ENCODE results near the gene MBD3. TPM values are rescaled to one million over a fixed set of nuclear protein-coding genes. Genes with fewer than 3 reads are reported as not detected.

MBD3 gene
- total and polyA plus RNA-seq, 4 donors: 12.4 to 57.6 (median 50.2) TPM

DNA sequence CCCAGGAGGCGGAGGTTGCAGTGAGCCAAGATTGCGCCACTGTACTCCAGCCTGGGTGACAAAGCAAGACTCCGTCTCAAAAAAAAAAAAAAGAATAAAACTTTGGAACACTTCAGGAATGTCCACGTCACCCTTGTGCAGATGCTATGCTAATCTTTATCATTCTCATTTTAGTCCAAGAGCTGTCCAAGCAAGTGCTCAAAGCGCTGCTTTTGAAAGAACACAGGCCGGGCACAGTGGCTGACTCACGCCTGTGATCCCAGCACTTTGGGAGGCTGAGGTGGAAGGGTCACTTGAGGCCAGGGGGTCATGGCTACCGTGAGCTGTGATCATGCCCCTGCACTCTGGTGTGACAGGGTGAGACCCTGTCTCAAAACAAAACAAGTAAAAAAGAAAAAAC lies 23.7 kb upstream of the MBD3 start:
- WGBS: 89% methylated on average over 8 of the region's 8 CpGs
- Histone ChIP-seq H3K27ac (ENCODE audit: low read depth in 1 of 2, low read length in 2 of 2) (no peak overlapping the region), H3K9me3 (ENCODE audit: control insufficient read depth in 4 of 4, low read length in 3 of 4) (no peaks in the 10 kb centered on the region), H3K9ac (ENCODE audit: low read depth in 1 of 2, low read length in 2 of 2) (no peak overlapping the region), H3K4me1 (ENCODE audit: control insufficient read depth in 4 of 4, insufficient read depth in 4 of 4, low read length in 3 of 4) (no peaks in the 10 kb centered on the region), H3K36me3 (ENCODE audit: control insufficient read depth in 4 of 4, insufficient read depth in 3 of 4, low read depth in 1 of 4, low read length in 3 of 4) (peaks cover 2 to 44% (median 12%) of the 10 kb centered on the region in 4 donors), H3K27me3 (ENCODE audit: control insufficient read depth in 4 of 4, insufficient read depth in 4 of 4, low read length in 3 of 4) (no peaks in the 10 kb centered on the region), H3K4me3 (ENCODE audit: low read depth in 1 of 3, low read length in 3 of 3) (no peak overlapping the region)
- no peak for DNase-seq (ENCODE audit: low spot score)
- no peak for TF ChIP-seq RXRA (IDR thresholded peaks at IDR 0.05)

DNA sequence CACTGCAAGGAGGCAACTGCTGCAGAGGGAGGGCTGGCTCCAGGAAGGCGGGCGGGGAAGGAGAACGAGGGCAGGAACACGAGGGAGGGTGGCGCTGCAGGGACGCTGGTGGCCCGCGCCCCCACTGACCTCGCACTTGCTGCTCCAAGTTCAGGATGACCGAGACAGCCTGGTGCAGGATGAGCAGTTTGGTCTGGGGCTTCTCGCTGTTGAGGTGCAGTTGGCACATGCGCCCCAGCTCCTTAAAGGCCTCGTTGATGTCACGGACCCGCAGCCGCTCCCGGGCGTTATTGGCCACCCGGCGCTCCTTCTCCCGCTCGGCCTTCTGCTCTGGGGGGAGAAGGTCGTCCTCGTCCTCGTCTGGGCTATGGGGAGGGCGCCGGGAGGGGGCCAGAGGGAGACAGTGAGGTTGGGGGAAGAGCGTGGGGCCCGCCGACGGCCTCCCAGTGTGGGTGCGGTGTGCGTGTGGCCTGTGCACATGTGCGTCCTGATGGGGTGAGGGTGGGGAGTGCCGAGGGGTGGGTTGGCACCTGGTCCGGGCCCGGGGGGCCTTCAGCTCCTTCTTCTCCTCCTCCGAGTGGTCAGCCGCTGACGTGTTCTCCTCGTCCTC lies 22.6 kb upstream of the MBD3 start:
- no peaks in the 10 kb centered on the region for H3K4me1 ChIP-seq (ENCODE audit: control insufficient read depth in 4 of 4, insufficient read depth in 4 of 4, low read length in 3 of 4)
- peaks cover 2 to 48% (median 14%) of the 10 kb centered on the region in 4 donors for H3K36me3 ChIP-seq (ENCODE audit: control insufficient read depth in 4 of 4, insufficient read depth in 3 of 4, low read depth in 1 of 4, low read length in 3 of 4)
- 95% methylated on average over 41 of the region's 41 CpGs for WGBS
- DNase-seq (ENCODE audit: low spot score): no peak
- no peaks in the 10 kb centered on the region for H3K9me3 ChIP-seq (ENCODE audit: control insufficient read depth in 4 of 4, low read length in 3 of 4)
- no peak overlapping the region for H3K9ac ChIP-seq (ENCODE audit: low read depth in 1 of 2, low read length in 2 of 2)
- TF ChIP-seq, protein P1, sequence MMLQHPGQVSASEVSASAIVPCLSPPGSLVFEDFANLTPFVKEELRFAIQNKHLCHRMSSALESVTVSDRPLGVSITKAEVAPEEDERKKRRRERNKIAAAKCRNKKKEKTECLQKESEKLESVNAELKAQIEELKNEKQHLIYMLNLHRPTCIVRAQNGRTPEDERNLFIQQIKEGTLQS (IDR thresholded peaks at IDR 0.05): no peak
- no peak for TF ChIP-seq SP1 (IDR thresholded peaks at IDR 0.05)
- TF ChIP-seq FOXA1 (IDR thresholded peaks at IDR 0.05): no peak
- TF ChIP-seq, protein P2, sequence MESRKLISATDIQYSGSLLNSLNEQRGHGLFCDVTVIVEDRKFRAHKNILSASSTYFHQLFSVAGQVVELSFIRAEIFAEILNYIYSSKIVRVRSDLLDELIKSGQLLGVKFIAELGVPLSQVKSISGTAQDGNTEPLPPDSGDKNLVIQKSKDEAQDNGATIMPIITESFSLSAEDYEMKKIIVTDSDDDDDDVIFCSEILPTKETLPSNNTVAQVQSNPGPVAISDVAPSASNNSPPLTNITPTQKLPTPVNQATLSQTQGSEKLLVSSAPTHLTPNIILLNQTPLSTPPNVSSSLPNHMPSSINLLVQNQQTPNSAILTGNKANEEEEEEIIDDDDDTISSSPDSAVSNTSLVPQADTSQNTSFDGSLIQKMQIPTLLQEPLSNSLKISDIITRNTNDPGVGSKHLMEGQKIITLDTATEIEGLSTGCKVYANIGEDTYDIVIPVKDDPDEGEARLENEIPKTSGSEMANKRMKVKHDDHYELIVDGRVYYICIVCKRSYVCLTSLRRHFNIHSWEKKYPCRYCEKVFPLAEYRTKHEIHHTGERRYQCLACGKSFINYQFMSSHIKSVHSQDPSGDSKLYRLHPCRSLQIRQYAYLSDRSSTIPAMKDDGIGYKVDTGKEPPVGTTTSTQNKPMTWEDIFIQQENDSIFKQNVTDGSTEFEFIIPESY (IDR thresholded peaks at IDR 0.05): no peak
- TF ChIP-seq JUND (IDR thresholded peaks at IDR 0.05): no peak
- TF ChIP-seq RXRA (IDR thresholded peaks at IDR 0.05): no peak
- no peak for TF ChIP-seq NR2F2 (IDR thresholded peaks at IDR 0.05)
- no peak for TF ChIP-seq FOXA2 (IDR thresholded peaks at IDR 0.05)
- H3K27ac ChIP-seq (ENCODE audit: low read depth in 1 of 2, low read length in 2 of 2): no peak overlapping the region
- H3K4me3 ChIP-seq (ENCODE audit: low read depth in 1 of 3, low read length in 3 of 3): no peak overlapping the region
- H3K27me3 ChIP-seq (ENCODE audit: control insufficient read depth in 4 of 4, insufficient read depth in 4 of 4, low read length in 3 of 4): no peaks in the 10 kb centered on the region

GRCh38 chr19:1613808-1614570 lies 21.3 kb upstream of the MBD3 start:
- Histone ChIP-seq H3K36me3 (ENCODE audit: control insufficient read depth in 4 of 4, insufficient read depth in 3 of 4, low read depth in 1 of 4, low read length in 3 of 4) (peaks cover 2 to 46% (median 15%) of the 10 kb centered on the region in 4 donors), H3K27me3 (ENCODE audit: control insufficient read depth in 4 of 4, insufficient read depth in 4 of 4, low read length in 3 of 4) (no peaks in the 10 kb centered on the region), H3K9ac (ENCODE audit: low read depth in 1 of 2, low read length in 2 of 2) (no peak overlapping the region), H3K4me3 (ENCODE audit: low read depth in 1 of 3, low read length in 3 of 3) (no peak overlapping the region), H3K4me1 (ENCODE audit: control insufficient read depth in 4 of 4, insufficient read depth in 4 of 4, low read length in 3 of 4) (peaks cover 0 to 2% (median 0%) of the 10 kb centered on the region in 4 donors), H3K27ac (ENCODE audit: low read depth in 1 of 2, low read length in 2 of 2) (no peak overlapping the region), H3K9me3 (ENCODE audit: control insufficient read depth in 4 of 4, low read length in 3 of 4) (no peaks in the 10 kb centered on the region)
- TF ChIP-seq, protein P2 (IDR thresholded peaks at IDR 0.05): no peak
- TF ChIP-seq NR2F2 (IDR thresholded peaks at IDR 0.05): no peak
- no peak for TF ChIP-seq HNF4G (IDR thresholded peaks at IDR 0.05)
- WGBS: 96% methylated on average over 32 of the region's 32 CpGs
- no peak for DNase-seq (ENCODE audit: low spot score)
